ENCODE results near the gene UBE2U. TPM values are rescaled to one million over a fixed set of nuclear protein-coding genes. Genes with fewer than 3 reads are reported as not detected.

Gene UBE2U
- total and polyA plus RNA-seq, 2 of the 8 experiments (the other 6 are each of a cell fraction or from before 2014, with no cell fraction given): not detected

DNA sequence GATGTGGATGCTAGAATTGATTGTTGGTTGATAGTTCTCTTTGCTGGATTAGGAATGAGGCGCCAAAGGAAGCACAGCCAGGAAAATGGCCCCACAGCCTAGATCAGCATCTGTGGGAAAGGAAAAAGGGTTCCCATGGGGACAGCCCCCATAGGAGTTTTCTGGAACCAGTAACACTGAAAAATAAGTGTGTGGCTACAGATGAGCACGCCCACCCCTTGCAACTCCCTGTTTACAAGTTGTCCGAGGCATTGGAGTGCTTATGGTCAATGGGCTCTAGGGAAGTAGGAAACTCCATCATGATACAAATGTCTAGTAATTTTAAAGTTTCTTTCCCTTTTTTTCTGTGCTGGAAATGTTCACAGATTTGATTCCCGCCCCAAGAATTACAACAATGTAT lies 23.8 kb upstream of the UBE2U start:
- no peak overlapping the region for H3K56ac ChIP-seq (replicated peaks; ENCODE audit: insufficient read length, low read depth, low read length)
- no peaks in the 10 kb centered on the region for H3K9me3 ChIP-seq (ENCODE audit: insufficient read depth in 2 of 2, low read depth in 1 of 2, low read length in 1 of 2)
- CTCF ChIA-PET (ENCODE audit: partially characterized antibody): no interaction called here
- no peak overlapping the region for H2BK120ac ChIP-seq (replicated peaks; ENCODE audit: low read depth, low read length)
- H4K20me1 ChIP-seq (replicated peaks in 1 of 2; ENCODE audit: control insufficient read depth in 1 of 2, insufficient read depth in 2 of 2, low read length in 2 of 2): peaks cover 0 to 2% of the 10 kb centered on the region in 2 experiments
- no peak overlapping the region for H4K8ac ChIP-seq (ENCODE audit: extremely low read depth, insufficient read depth, low read length)
- H3K4ac ChIP-seq (replicated peaks; ENCODE audit: insufficient read length, low read depth, low read length): no peak overlapping the region
- no peak overlapping the region for H4K91ac ChIP-seq (replicated peaks; ENCODE audit: insufficient read length, low read length)
- no peak for DNase-seq (ENCODE audit: low read depth in 1 of 2, low spot score in 2 of 2)
- H2BK15ac ChIP-seq (ENCODE audit: low read length): no peak overlapping the region
- TF ChIP-seq GABPA (IDR thresholded peaks at IDR 0.05; ENCODE audit: borderline replicate concordance, insufficient read depth, low read length): no peak
- no peak for TF ChIP-seq CBX8 (IDR thresholded peaks at IDR 0.05; ENCODE audit: borderline replicate concordance, low read depth, low read length)
- no peaks in the 10 kb centered on the region for H3K79me2 ChIP-seq (ENCODE audit: control insufficient read depth in 1 of 2, insufficient read depth in 2 of 2, low read length in 2 of 2)
- H2AK5ac ChIP-seq (ENCODE audit: low read depth, low read length): no peak overlapping the region
- no peak overlapping the region for H3K4me3 ChIP-seq (ENCODE audit: extremely low read depth in 1 of 4, insufficient read depth in 2 of 4, low read depth in 3 of 4, low read length in 4 of 4)
- H4K5ac ChIP-seq (ENCODE audit: insufficient read length, low read depth, low read length): no peak overlapping the region
- no peak for FAIRE-seq
- WGBS, 2 experiments (ENCODE audit: extremely low coverage in 1 of 2, insufficient coverage in 1 of 2, insufficient read length in 1 of 2, insufficient replicate concordance in 2 of 2, low coverage in 1 of 2, low lambda C conversion rate in 2 of 2, missing lambda C conversion rate in 1 of 2): 89% methylated on average over 4 of the region's 4 CpGs; no CpG with 5 or more reads in 1 of the 2 experiments
- no peak overlapping the region for H3K27ac ChIP-seq (ENCODE audit: low read depth, low read length)
- no peak overlapping the region for H3K14ac ChIP-seq (ENCODE audit: insufficient read length)
- H2BK5ac ChIP-seq (ENCODE audit: low read depth, low read length): no peak overlapping the region
- H3K79me1 ChIP-seq (ENCODE audit: low read depth, low read length): no peaks in the 10 kb centered on the region
- no peak overlapping the region for H2BK20ac ChIP-seq (ENCODE audit: low read length)
- H3K36me3 ChIP-seq (ENCODE audit: control insufficient read depth in 2 of 4, insufficient read depth in 4 of 4, low read length in 3 of 4): peaks cover 5 to 20% (median 18%) of the 10 kb centered on the region in 4 experiments; a peak in 7 of 8 replicates
- no peaks in the 10 kb centered on the region for H3K4me1 ChIP-seq (replicated peaks in 1 of 4; ENCODE audit: control insufficient read depth in 3 of 4, insufficient read depth in 4 of 4, low read length in 3 of 4)
- no peaks in the 10 kb centered on the region for H3K27me3 ChIP-seq (replicated peaks in 1 of 4; ENCODE audit: control insufficient read depth in 3 of 4, extremely low read depth in 1 of 4, insufficient read depth in 3 of 4, low read length in 3 of 4)
- H2AFZ ChIP-seq (ENCODE audit: low read length): no peak overlapping the region
- POLR2A ChIA-PET (ENCODE audit: partially characterized antibody): no interaction called here
- H3K9ac ChIP-seq (replicated peaks in 1 of 4; ENCODE audit: extremely low read depth in 1 of 4, low read depth in 3 of 4, low read length in 3 of 4): no peak overlapping the region
- H3K4me2 ChIP-seq (ENCODE audit: insufficient read depth in 1 of 2, low read depth in 2 of 2, low read length in 2 of 2): no peak overlapping the region
- no peak overlapping the region for H2BK12ac ChIP-seq (ENCODE audit: low read depth, low read length)
- no peak overlapping the region for H3K23ac ChIP-seq (ENCODE audit: insufficient read length)
- H3K23me2 ChIP-seq (ENCODE audit: low read depth, low read length): no peaks in the 10 kb centered on the region; the same call in 1 of the 2 replicates
- H3K18ac ChIP-seq (ENCODE audit: extremely low read depth, low read length): no peak overlapping the region
